Heart right ventricle (tissue), 16 donors: ENCODE results near the gene PTGS1. TPM values are rescaled to one million over a fixed set of nuclear protein-coding genes. Genes with fewer than 3 reads are reported as not detected.
"Not testable (repeated sequence)": the region's sequence is repeated elsewhere in the genome, so short reads cannot be mapped to it uniquely, and the experiment has no call there.

ENCODE experiments used
- ATAC-seq, 8 donors: fragments of 200-7000 bp; cut with Tn5 transposase; one replicate each; pipeline ENCODE4 v1.9.1; 2020; ENCODE audit warnings: mild to moderate bottlenecking in 8 of 8, moderate library complexity in 8 of 8, moderate number of reproducible peaks in 1 of 8
- DNase-seq, 2 donors: peaks; one replicate each; pipeline ENCODE4 v3.0.0-alpha.2; 2020
- H3K27ac ChIP-seq, 10 donors: fragments of 200-600 bp; sonication (generic) in 2 of 10; one replicate each; pipeline versions ENCODE4 v1.5.0 to v1.8.0; 2020 to 2022; ENCODE audit warnings: mild to moderate bottlenecking in 3 of 10
- H3K27me3 ChIP-seq, 7 donors: fragments of 200-600 bp; one replicate each; pipeline ENCODE4 v1.8.0; 2021 to 2022; ENCODE audit warnings: mild to moderate bottlenecking in 2 of 7
- H3K36me3 ChIP-seq, 9 donors: fragments of 200-600 bp; sonication (generic) in 1 of 9; one replicate each; pipeline versions ENCODE4 v1.5.0 to v1.8.0; 2020 to 2022; ENCODE audit warnings: mild to moderate bottlenecking in 2 of 9
- H3K4me1 ChIP-seq, 9 donors: fragments of 200-600 bp; sonication (generic) in 1 of 9; one replicate each; pipeline versions ENCODE4 v1.5.0 to v1.8.0; 2020 to 2022; ENCODE audit warnings: mild to moderate bottlenecking in 4 of 9
- H3K4me3 ChIP-seq, 10 donors: fragments of 200-600 bp; sonication (generic) in 2 of 10; one replicate each; pipeline versions ENCODE4 v1.5.0 to v1.8.0; 2020 to 2022; ENCODE audit warnings: mild to moderate bottlenecking in 7 of 10, moderate library complexity in 2 of 10
- H3K9me3 ChIP-seq, 11 donors: fragments of 200-600 bp in 10 of 11; sonication (generic) in 2 of 11; one replicate each; pipeline versions ENCODE4 v1.5.0 to v1.8.0; 2013 to 2022; ENCODE audit warnings: mild to moderate bottlenecking in 2 of 11, control low read depth in 1 of 11, moderate library complexity in 1 of 11
- CTCF ChIP-seq, 9 donors: fragments of 200-600 bp; sonication (generic) in 2 of 9; IDR thresholded peaks; one replicate each; pipeline versions ENCODE4 v1.5.0 to v1.8.0; 2021 to 2022; ENCODE audit warnings: antibody characterized with exemption in 9 of 9, mild to moderate bottlenecking in 5 of 9, moderate library complexity in 1 of 9
- WGBS, 2 donors: extraction: QIAGEN DNeasy Blood & Tissue Kit; methylation state at CpG; one replicate each; pipeline ENCODE4 v1.1.7; 2013; ENCODE audit warnings: inconsistent platforms in 1 of 2; 5-methylcytosine and 5-hydroxymethylcytosine counted together
- intact Hi-C, 10 donors: fragments of 100-400 bp; cut with DNase I; formaldehyde crosslinking; loops; one replicate each; pipeline versions ENCODE4 v1.11.1 to v1.14.2; 2022
- polyA plus RNA-seq, 2 donors: library from polyadenylated mRNA; stranded (reverse); fragments of 200-250 nt; gene quantifications; one replicate each; pipeline ENCODE4 v1.2.3, GENCODE V29; 2013
- total RNA-seq, 10 donors: library from RNA; stranded (reverse); fragmentation: NEBNext Ultra II Directional in 3 of 10; extraction: Animal tissue kit (Norgen Biotek cat#: 25700) in 3 of 10; gene quantifications; one replicate each; pipeline versions ENCODE4 v1.2.1 to v1.2.4, GENCODE V29; 2021 to 2023
- donor health status: Arrhythmogenic right ventricular cardiomyopathy.
- donor health status: ischemic (EF 13 %, LVEDD 7.1; RV severe dilation, severe dysfunction).
- donor health status: healthy with polysubstance abuse.
- donor health status: DM: no; HTN: yes; CAD: no.
- donor health status: DM: no; HTN: no; CAD: no.
- donor health status: ischemic (EF 25% LVEDD 6.9; RV normal size, moderate dysfunction).
- donor health status: ischemic (EF 25% LVEDD 5.7; RV mildly dilated, moderate dysfunction).
- donor health status: healthy.
- donor health status: DM: yes; HTN: yes; CAD: no.
- donor health status: Ischemic cardiomyopathy.
- donor health status: ischemic (EF 35%, LVEDD 5.7; RV mildly dilated, moderate dysfunction).
- donor health status: nonischemic (EF 11% LVEDD 7.7; RV severe dilation, severe dysfunction).
- donor health status: DM: yes; HTN: yes; CAD: no.
- donor health status: PGD.
- donor health status: ischemic (EF 29% LVEDD 5.4; RV normal size, mild dysfunction).
- donor health status: nonischemic (EF 23%, LVEDD 6.1; RV moderate dilation, normal function).

The PTGS1 gene
- total and polyA plus RNA-seq, 12 donors, result 0.95 to 15.6 (median 3.2) TPM

GRCh38 chr9:122360891-122361290, 9.9 kb upstream of the PTGS1 start:
- H3K9me3 ChIP-seq, result no peaks in the 10 kb centered on the region
- TF ChIP-seq CTCF (IDR thresholded peaks at IDR 0.05), result no peak
- H3K4me3 ChIP-seq, result no peak overlapping the region
- peaks cover 0 to 5% (median 0%) of the 10 kb centered on the region in 7 donors for H3K27me3 ChIP-seq
- 82 to 83% methylated on average over 8 of the region's 8 CpGs for WGBS, 2 donors
- no peak for ATAC-seq
- no peaks in the 10 kb centered on the region for H3K36me3 ChIP-seq
- H3K4me1 ChIP-seq, result peaks cover 0 to 8% (median 0%) of the 10 kb centered on the region in 9 donors
- DNase-seq, result no peak
- intact Hi-C loops, result loop anchor here in 1 of 10 donors (10.0 kb wide), 2 partner anchors 94 to 444 kb away; partner anchors contain the start of gene OR1K1
- H3K27ac ChIP-seq, result no peak overlapping the region

- WGBS, 2 donors, result 93 to 96% methylated on average over 12 of the region's 12 CpGs
- H3K36me3 ChIP-seq, H3K27ac ChIP-seq, H3K27me3 ChIP-seq, H3K4me3 ChIP-seq, ATAC-seq, H3K4me1 ChIP-seq, H3K9me3 ChIP-seq, DNase-seq: not testable (repeated sequence)
- intact Hi-C loops, result loop anchor here in 1 of 10 donors (10.0 kb wide), 2 partner anchors 92 to 442 kb away; partner anchors contain the start of gene OR1K1
Observed at GRCh38 chr9:122363131-122363530, 7.7 kb upstream of the PTGS1 start.

- 95 to 96% methylated on average over 10 of the region's 10 CpGs for WGBS, 2 donors
- Histone ChIP-seq H3K36me3 (no peaks in the 10 kb centered on the region), H3K4me3 (no peak overlapping the region), H3K27me3 (peaks cover 0 to 5% (median 0%) of the 10 kb centered on the region in 7 donors), H3K4me1 (peaks cover 0 to 8% (median 0%) of the 10 kb centered on the region in 9 donors), H3K27ac (peak overlapping the region in 1 of 10 donors; percentile 1), H3K9me3 (no peaks in the 10 kb centered on the region)
- DNase-seq (no peak), ATAC-seq (no peak)
- intact Hi-C loops, result loop anchor here in 1 of 10 donors (10.0 kb wide), 2 partner anchors 91 to 441 kb away; partner anchors contain the start of gene OR1K1
- no peak for TF ChIP-seq CTCF (IDR thresholded peaks at IDR 0.05)
Observed at GRCh38 chr9:122364117-122364782, 6.6 kb upstream of the PTGS1 start.

- peak in 7 of 8 donors; percentile 31 to 74 (median 53) for ATAC-seq
- no peaks in the 10 kb centered on the region for H3K36me3 ChIP-seq
- peaks cover 0 to 5% (median 0%) of the 10 kb centered on the region in 7 donors for H3K27me3 ChIP-seq
- intact Hi-C loops, result loop anchor here in 1 of 10 donors (10.0 kb wide), 2 partner anchors 90 to 440 kb away; partner anchors contain the start of gene OR1K1
- no peak for DNase-seq
- peaks cover 0 to 8% (median 0%) of the 10 kb centered on the region in 9 donors for H3K4me1 ChIP-seq
- no peak overlapping the region for H3K4me3 ChIP-seq
- H3K27ac ChIP-seq, result peak overlapping the region in 2 of 10 donors; percentile 1 to 14
- TF ChIP-seq CTCF (IDR thresholded peaks at IDR 0.05), result no peak
- no peaks in the 10 kb centered on the region for H3K9me3 ChIP-seq
- 60 to 63% methylated on average over 10 of the region's 10 CpGs for WGBS, 2 donors
Observed at GRCh38 chr9:122364783-122365150, 6.1 kb upstream of the PTGS1 start.
